KMS-11 (cell line): Measurements from ENCODE around the gene GJA10.

ENCODE experiments used
- H2AFZ ChIP-seq: fragments of 200-600 bp; sonication (generic); 2 replicates; pipeline ENCODE4 v1.6.1; 2016; ENCODE audit warnings: antibody characterized with exemption, mixed run types, low read depth
- H3K27ac ChIP-seq: fragments of 200-600 bp; sonication (generic); 2 replicates; pipeline ENCODE4 v1.6.1; 2016; ENCODE audit warnings: mild to moderate bottlenecking, mixed run types
- H3K27me3 ChIP-seq: fragments of 200-600 bp; sonication (generic); 2 replicates; pipeline ENCODE4 v1.6.1; 2017; ENCODE audit warnings: mild to moderate bottlenecking, low read depth, mixed run types, moderate library complexity; ENCODE audit not compliant: insufficient read depth
- H3K36me3 ChIP-seq: fragments of 200-600 bp; sonication (generic); 2 replicates; pipeline ENCODE4 v1.6.1; 2017; ENCODE audit warnings: mild to moderate bottlenecking, mixed run types; ENCODE audit not compliant: insufficient read depth
- H3K4me1 ChIP-seq: fragments of 200-600 bp; sonication (generic); 2 replicates; pipeline ENCODE4 v1.6.1; 2016; ENCODE audit warnings: mild to moderate bottlenecking, low read depth, mixed run types; ENCODE audit not compliant: poor library complexity, severe bottlenecking
- H3K4me2 ChIP-seq: fragments of 200-600 bp; sonication (generic); 2 replicates; pipeline ENCODE4 v1.7.0; 2016; ENCODE audit warnings: mild to moderate bottlenecking, mixed run types
- H3K4me3 ChIP-seq: fragments of 200-600 bp; sonication (generic); IDR thresholded peaks from 2 replicates; pipeline ENCODE4 v1.6.1; 2017; ENCODE audit warnings: low read depth, low read length, mixed read lengths; ENCODE audit not compliant: insufficient read depth
- H3K79me2 ChIP-seq: fragments of 200-600 bp; sonication (generic); 2 replicates; pipeline ENCODE4 v1.6.1; 2016; ENCODE audit warnings: low read depth, mixed run types; ENCODE audit not compliant: insufficient read depth
- H3K9ac ChIP-seq: fragments of 200-600 bp; sonication (generic); 2 replicates; pipeline ENCODE4 v1.6.1; 2016; ENCODE audit warnings: mild to moderate bottlenecking, mixed run types
- H4K20me1 ChIP-seq: fragments of 200-600 bp; sonication (generic); 2 replicates; pipeline ENCODE4 v1.6.1; 2016; ENCODE audit warnings: mild to moderate bottlenecking, mixed run types; ENCODE audit not compliant: insufficient read depth
- TF ChIP-seq, protein P1 (sequence below): fragments of 200-600 bp; sonication (generic); conservative IDR thresholded peaks from 2 replicates; pipeline ENCODE4 v1.6.1; 2017; ENCODE audit warnings: low read depth, mild to moderate bottlenecking, antibody characterized with exemption, low read length, moderate library complexity, mixed read lengths

GJA10 gene

DNA sequence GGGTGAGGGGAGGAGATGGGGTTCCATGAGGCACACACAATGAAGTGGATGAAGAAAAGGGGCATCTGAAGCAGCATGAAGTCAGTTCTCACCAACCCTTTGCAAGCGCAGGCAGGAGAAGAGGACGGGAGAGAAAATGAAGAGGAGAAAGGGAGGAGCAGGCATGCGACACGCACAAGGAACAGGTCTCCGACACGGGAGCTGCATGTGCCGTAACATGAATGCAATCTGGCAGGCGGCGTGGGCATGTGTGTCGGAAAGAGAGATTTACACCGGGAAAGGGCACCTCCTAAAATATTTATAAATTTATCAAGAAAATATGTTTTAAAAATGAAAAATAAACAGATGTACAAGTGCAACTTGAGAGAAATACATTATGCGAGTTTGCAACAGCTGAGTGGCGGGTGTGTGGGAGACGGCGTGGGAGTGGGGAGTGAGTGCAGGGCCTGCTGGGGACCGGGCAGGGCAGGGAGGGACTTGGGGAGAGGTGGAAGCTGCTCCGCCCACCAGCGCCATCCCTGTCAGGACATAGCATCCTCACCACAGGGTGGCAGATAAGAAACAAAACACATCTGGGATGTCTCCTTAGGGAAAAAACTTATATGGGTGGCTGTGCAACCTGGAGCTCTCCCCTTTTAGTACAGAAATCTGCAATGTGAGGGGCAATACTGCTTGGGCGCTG lies 40.6 kb downstream of the GJA10 start:
- H3K9ac ChIP-seq = no peak overlapping the region
- H4K20me1 ChIP-seq = no peaks in the 10 kb centered on the region
- no peak overlapping the region for H3K4me3 ChIP-seq
- no peaks in the 10 kb centered on the region for H3K79me2 ChIP-seq
- TF ChIP-seq, protein P1, sequence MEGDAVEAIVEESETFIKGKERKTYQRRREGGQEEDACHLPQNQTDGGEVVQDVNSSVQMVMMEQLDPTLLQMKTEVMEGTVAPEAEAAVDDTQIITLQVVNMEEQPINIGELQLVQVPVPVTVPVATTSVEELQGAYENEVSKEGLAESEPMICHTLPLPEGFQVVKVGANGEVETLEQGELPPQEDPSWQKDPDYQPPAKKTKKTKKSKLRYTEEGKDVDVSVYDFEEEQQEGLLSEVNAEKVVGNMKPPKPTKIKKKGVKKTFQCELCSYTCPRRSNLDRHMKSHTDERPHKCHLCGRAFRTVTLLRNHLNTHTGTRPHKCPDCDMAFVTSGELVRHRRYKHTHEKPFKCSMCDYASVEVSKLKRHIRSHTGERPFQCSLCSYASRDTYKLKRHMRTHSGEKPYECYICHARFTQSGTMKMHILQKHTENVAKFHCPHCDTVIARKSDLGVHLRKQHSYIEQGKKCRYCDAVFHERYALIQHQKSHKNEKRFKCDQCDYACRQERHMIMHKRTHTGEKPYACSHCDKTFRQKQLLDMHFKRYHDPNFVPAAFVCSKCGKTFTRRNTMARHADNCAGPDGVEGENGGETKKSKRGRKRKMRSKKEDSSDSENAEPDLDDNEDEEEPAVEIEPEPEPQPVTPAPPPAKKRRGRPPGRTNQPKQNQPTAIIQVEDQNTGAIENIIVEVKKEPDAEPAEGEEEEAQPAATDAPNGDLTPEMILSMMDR = no peak
- H2AFZ ChIP-seq = no peak overlapping the region
- H3K4me2 ChIP-seq = no peak overlapping the region
- no peaks in the 10 kb centered on the region for H3K27me3 ChIP-seq
- no peaks in the 10 kb centered on the region for H3K36me3 ChIP-seq
- no peak overlapping the region for H3K27ac ChIP-seq
- H3K4me1 ChIP-seq = no peaks in the 10 kb centered on the region

DNA sequence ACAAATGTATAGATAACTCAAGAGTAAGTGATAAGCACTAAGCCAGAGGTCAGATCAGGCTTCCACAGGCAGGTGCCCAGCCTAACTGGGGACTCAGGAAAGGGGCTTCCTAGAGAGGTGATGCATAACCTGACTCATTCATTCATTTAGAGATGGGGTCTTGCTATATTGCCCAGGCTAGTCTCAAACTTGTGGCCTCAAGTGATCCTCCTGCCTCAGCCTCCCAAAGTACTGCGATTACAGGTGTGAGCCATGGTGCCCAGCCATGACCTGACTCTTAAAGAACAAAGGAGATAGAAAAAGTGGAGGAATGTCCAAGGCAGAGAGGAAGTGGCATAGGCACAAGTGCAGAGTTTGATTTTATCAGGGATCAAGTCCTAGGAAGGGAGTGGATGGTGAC lies 41.9 kb downstream of the GJA10 start:
- TF ChIP-seq, protein P1 = no peak
- peaks cover 10% of the 10 kb centered on the region for H3K4me1 ChIP-seq
- no peak overlapping the region for H3K9ac ChIP-seq
- H3K36me3 ChIP-seq = no peaks in the 10 kb centered on the region
- H3K27ac ChIP-seq = no peak overlapping the region
- H3K4me3 ChIP-seq = no peak overlapping the region
- H3K79me2 ChIP-seq = no peaks in the 10 kb centered on the region
- H3K27me3 ChIP-seq = no peaks in the 10 kb centered on the region
- no peaks in the 10 kb centered on the region for H4K20me1 ChIP-seq
- H2AFZ ChIP-seq = no peak overlapping the region
- H3K4me2 ChIP-seq = no peak overlapping the region

GRCh38 chr6:89938014-89938413 lies 43.7 kb downstream of the GJA10 start:
- no peak overlapping the region for H3K9ac ChIP-seq
- no peak overlapping the region for H2AFZ ChIP-seq
- H3K4me2 ChIP-seq = no peak overlapping the region
- H3K79me2 ChIP-seq = no peaks in the 10 kb centered on the region
- H3K27me3 ChIP-seq = no peaks in the 10 kb centered on the region
- H4K20me1 ChIP-seq = no peaks in the 10 kb centered on the region
- H3K4me1 ChIP-seq = peaks cover 12% of the 10 kb centered on the region
- TF ChIP-seq, protein P1 = no peak
- no peaks in the 10 kb centered on the region for H3K36me3 ChIP-seq
- no peak overlapping the region for H3K4me3 ChIP-seq
- H3K27ac ChIP-seq = no peak overlapping the region

GRCh38 chr6:89939144-89939543 lies 44.9 kb downstream of the GJA10 start:
- H3K36me3 ChIP-seq = no peaks in the 10 kb centered on the region

More at GRCh38 chr6:89939144-89939543, 44.9 kb downstream of the GJA10 start:
- H2AFZ ChIP-seq = no peak overlapping the region
- H3K4me2 ChIP-seq = no peak overlapping the region
- H3K27ac ChIP-seq = no peak overlapping the region
- H3K79me2 ChIP-seq = no peaks in the 10 kb centered on the region
- H3K9ac ChIP-seq = no peak overlapping the region
- H3K4me3 ChIP-seq = no peak overlapping the region
- no peaks in the 10 kb centered on the region for H4K20me1 ChIP-seq
- TF ChIP-seq, protein P1 = no peak
- H3K27me3 ChIP-seq = no peaks in the 10 kb centered on the region
- H3K4me1 ChIP-seq = peaks cover 12% of the 10 kb centered on the region
